Liver (tissue), 3 donors: ENCODE data around the gene TRABD.

Source experiments
- FOXA2 ChIP-seq: IDR thresholded peaks from 2 replicates; pipeline ENCODE4 v1.6.1; 2016; ENCODE audit warnings: antibody characterized with exemption
- RAD21 ChIP-seq, 2 donors: IDR thresholded peaks; 2 replicates each; pipeline ENCODE4 v1.6.1; 2016; ENCODE audit warnings: antibody characterized with exemption in 2 of 2, mild to moderate bottlenecking in 2 of 2
- TF ChIP-seq, protein P1 (sequence below): fragments of 150-350 bp; IDR thresholded peaks from 2 replicates; pipeline ENCODE4 v1.5.1; 2017; ENCODE audit warnings: improper control_type of control experiment, low read depth, low read length; ENCODE audit not compliant: missing input control
- TF ChIP-seq, protein P2 (sequence below): IDR thresholded peaks from 2 replicates; pipeline ENCODE4 v1.6.1; 2016; ENCODE audit warnings: antibody characterized with exemption
- TF ChIP-seq, protein P3 (sequence below): IDR thresholded peaks from 2 replicates; pipeline ENCODE4 v1.6.1; 2016; ENCODE audit warnings: antibody characterized with exemption
- TF ChIP-seq, protein P4 (sequence below): IDR thresholded peaks from 2 replicates; pipeline ENCODE4 v1.6.1; 2016; ENCODE audit warnings: antibody characterized with exemption, mild to moderate bottlenecking
- donor health status: healthy.
- donor health status: healthy.

DNA sequence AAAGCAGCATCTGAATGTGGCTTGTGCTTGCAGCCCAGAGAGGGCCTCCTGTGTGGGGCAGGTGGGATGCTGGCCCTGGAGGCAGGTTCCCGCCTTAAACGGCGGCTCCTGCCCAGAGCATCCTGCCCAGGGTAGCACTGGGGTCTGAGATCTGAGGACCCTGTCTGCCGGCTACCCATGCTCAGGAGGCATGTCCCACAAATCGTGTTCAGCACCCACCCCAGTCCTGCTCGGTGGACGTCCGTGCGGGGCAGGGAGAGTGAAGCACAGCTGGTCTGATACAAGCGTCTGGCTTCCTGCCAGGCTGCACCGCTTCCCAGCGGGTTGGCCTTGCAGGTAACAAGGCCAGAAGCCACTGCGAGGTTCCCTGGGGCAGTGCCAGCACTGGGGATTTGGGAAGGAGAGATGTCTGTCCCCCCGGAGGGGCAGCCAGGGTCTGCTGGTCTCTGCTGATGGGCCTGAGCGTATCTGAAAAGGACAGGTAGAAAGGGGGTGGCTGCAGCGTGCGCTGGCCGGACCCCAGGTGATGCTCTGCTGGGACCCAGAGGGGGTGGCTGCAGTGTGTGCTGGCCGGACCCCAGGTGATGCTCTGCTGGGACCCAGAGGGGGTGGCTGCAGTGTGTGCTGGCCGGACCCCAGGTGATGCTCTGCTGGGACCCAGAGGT, 3.6 kb downstream of the TRABD start:
- TF ChIP-seq, protein P1, sequence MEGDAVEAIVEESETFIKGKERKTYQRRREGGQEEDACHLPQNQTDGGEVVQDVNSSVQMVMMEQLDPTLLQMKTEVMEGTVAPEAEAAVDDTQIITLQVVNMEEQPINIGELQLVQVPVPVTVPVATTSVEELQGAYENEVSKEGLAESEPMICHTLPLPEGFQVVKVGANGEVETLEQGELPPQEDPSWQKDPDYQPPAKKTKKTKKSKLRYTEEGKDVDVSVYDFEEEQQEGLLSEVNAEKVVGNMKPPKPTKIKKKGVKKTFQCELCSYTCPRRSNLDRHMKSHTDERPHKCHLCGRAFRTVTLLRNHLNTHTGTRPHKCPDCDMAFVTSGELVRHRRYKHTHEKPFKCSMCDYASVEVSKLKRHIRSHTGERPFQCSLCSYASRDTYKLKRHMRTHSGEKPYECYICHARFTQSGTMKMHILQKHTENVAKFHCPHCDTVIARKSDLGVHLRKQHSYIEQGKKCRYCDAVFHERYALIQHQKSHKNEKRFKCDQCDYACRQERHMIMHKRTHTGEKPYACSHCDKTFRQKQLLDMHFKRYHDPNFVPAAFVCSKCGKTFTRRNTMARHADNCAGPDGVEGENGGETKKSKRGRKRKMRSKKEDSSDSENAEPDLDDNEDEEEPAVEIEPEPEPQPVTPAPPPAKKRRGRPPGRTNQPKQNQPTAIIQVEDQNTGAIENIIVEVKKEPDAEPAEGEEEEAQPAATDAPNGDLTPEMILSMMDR, result no peak
- TF ChIP-seq, protein P2, sequence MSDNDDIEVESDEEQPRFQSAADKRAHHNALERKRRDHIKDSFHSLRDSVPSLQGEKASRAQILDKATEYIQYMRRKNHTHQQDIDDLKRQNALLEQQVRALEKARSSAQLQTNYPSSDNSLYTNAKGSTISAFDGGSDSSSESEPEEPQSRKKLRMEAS, result no peak
- TF ChIP-seq RAD21 (IDR thresholded peaks at IDR 0.05) (no peak), FOXA2 (no peak)
- TF ChIP-seq, protein P3, sequence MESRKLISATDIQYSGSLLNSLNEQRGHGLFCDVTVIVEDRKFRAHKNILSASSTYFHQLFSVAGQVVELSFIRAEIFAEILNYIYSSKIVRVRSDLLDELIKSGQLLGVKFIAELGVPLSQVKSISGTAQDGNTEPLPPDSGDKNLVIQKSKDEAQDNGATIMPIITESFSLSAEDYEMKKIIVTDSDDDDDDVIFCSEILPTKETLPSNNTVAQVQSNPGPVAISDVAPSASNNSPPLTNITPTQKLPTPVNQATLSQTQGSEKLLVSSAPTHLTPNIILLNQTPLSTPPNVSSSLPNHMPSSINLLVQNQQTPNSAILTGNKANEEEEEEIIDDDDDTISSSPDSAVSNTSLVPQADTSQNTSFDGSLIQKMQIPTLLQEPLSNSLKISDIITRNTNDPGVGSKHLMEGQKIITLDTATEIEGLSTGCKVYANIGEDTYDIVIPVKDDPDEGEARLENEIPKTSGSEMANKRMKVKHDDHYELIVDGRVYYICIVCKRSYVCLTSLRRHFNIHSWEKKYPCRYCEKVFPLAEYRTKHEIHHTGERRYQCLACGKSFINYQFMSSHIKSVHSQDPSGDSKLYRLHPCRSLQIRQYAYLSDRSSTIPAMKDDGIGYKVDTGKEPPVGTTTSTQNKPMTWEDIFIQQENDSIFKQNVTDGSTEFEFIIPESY, result no peak
- TF ChIP-seq, protein P4, sequence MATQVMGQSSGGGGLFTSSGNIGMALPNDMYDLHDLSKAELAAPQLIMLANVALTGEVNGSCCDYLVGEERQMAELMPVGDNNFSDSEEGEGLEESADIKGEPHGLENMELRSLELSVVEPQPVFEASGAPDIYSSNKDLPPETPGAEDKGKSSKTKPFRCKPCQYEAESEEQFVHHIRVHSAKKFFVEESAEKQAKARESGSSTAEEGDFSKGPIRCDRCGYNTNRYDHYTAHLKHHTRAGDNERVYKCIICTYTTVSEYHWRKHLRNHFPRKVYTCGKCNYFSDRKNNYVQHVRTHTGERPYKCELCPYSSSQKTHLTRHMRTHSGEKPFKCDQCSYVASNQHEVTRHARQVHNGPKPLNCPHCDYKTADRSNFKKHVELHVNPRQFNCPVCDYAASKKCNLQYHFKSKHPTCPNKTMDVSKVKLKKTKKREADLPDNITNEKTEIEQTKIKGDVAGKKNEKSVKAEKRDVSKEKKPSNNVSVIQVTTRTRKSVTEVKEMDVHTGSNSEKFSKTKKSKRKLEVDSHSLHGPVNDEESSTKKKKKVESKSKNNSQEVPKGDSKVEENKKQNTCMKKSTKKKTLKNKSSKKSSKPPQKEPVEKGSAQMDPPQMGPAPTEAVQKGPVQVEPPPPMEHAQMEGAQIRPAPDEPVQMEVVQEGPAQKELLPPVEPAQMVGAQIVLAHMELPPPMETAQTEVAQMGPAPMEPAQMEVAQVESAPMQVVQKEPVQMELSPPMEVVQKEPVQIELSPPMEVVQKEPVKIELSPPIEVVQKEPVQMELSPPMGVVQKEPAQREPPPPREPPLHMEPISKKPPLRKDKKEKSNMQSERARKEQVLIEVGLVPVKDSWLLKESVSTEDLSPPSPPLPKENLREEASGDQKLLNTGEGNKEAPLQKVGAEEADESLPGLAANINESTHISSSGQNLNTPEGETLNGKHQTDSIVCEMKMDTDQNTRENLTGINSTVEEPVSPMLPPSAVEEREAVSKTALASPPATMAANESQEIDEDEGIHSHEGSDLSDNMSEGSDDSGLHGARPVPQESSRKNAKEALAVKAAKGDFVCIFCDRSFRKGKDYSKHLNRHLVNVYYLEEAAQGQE, result no peak
